HCT116 (cell line): ENCODE measurements around the gene NTN3. TPM values are rescaled to one million over a fixed set of nuclear protein-coding genes. Genes with fewer than 3 reads are reported as not detected.

Experiments
- ATAC-seq: fragments of 200-7000 bp; cut with Tn5 transposase; 2 replicates; pipeline ENCODE4 v1.9.1; 2020; ENCODE audit warnings: mild to moderate bottlenecking, moderate library complexity
- BruUV-seq: library from RNA; stranded (reverse); fragments of 400-500 nt; replicated peaks from 2 replicates; lab custom pipeline; 2021; lab: Mats Ljungman, UMichigan
- CTCF ChIA-PET: fragments of 300-600 bp; sonication (Branson Sonifier 250); formaldehyde crosslinking; loops from one replicate; lab custom pipeline; 2021; ENCODE audit warnings: antibody characterized with exemption; lab: Charles Lee
- POLR2A ChIA-PET: fragments of 300-600, 350-600 bp; sonication (Branson Sonifier 250); formaldehyde crosslinking; loops from one replicate; lab custom pipeline; 2021; ENCODE audit warnings: antibody characterized with exemption; lab: Charles Lee
- RAD21 ChIA-PET, 2 experiments: fragments of 300-600 bp; sonication (Branson Sonifier 250); formaldehyde crosslinking; loops; one replicate each; lab custom pipeline; 2023; ENCODE audit warnings: low total read pairs in 2 of 2; ENCODE audit not compliant: uncharacterized antibody in 2 of 2, unreplicated experiment in 2 of 2, low non-redundant PET in 1 of 2; lab: Charles Lee
- DNase-seq: peaks from one replicate; pipeline ENCODE4 v3.0.0-alpha.2; 2010; ENCODE audit warnings: low read depth, low spot score
- H2AFZ ChIP-seq: fragments of 200-600 bp; shearing (Covaris generic), sonication (generic); 2 replicates; pipeline ENCODE4 v1.6.1; 2017; ENCODE audit warnings: low read depth, mixed run types, mixed read lengths, antibody characterized with exemption, low read length; ENCODE audit not compliant: poor library complexity, severe bottlenecking
- H3K27ac ChIP-seq: 2 replicates; pipeline ENCODE4 v1.5.1; 2012; ENCODE audit warnings: low read depth, low read length
- H3K27me3 ChIP-seq: fragments of 200-600 bp; sonication (generic); 2 replicates; pipeline ENCODE4 v1.6.1; 2016; ENCODE audit warnings: mixed run types, low read length, mixed read lengths; ENCODE audit not compliant: insufficient read depth
- H3K36me3 ChIP-seq, 2 experiments: fragments of 200-500 bp in 1 of 2; fragments of 200-600 bp in 1 of 2; sonication (Bioruptor generic) in 1 of 2; sonication (generic) in 1 of 2; 2 replicates each; pipeline versions ENCODE4 v1.5.1 to v1.6.1; 2014 to 2016; ENCODE audit warnings: low read length in 2 of 2, inconsistent platforms in 1 of 2, mixed read lengths in 1 of 2, mixed run types in 1 of 2; ENCODE audit not compliant: insufficient read depth in 2 of 2, control insufficient read depth in 1 of 2
- H3K4me1 ChIP-seq, 2 experiments: fragments of 200-600 bp in 1 of 2; sonication (generic) in 1 of 2; 2 replicates each; pipeline versions ENCODE4 v1.5.1 to v1.6.1; 2012 to 2017; ENCODE audit warnings: low read length in 2 of 2, inconsistent platforms in 1 of 2, mild to moderate bottlenecking in 1 of 2, mixed read lengths in 1 of 2, mixed run types in 1 of 2, moderate library complexity in 1 of 2; ENCODE audit not compliant: insufficient read depth in 2 of 2, control insufficient read depth in 1 of 2
- H3K4me2 ChIP-seq: fragments of 200-600 bp; sonication (generic); 2 replicates; pipeline ENCODE4 v1.6.1; 2017; ENCODE audit warnings: mixed run types, low read length, mixed read lengths
- H3K4me3 ChIP-seq, 2 experiments: fragments of 200-600 bp in 1 of 2; sonication (generic) in 1 of 2; replicated peaks in 1 of 2; 2 replicates each; pipeline ENCODE4 v1.5.1; 2011 to 2016; ENCODE audit warnings: low read length in 2 of 2, control low read depth in 1 of 2, low read depth in 1 of 2, mild to moderate bottlenecking in 1 of 2, mixed read lengths in 1 of 2, mixed run types in 1 of 2
- H3K79me2 ChIP-seq: fragments of 200-600 bp; sonication (generic); 2 replicates; pipeline ENCODE4 v1.6.1; 2017; ENCODE audit warnings: mild to moderate bottlenecking, mixed run types, low read length, moderate library complexity, mixed read lengths; ENCODE audit not compliant: insufficient read depth
- H3K9ac ChIP-seq: fragments of 200-600 bp; sonication (generic); 2 replicates; pipeline ENCODE4 v1.6.1; 2016; ENCODE audit warnings: low read length, mixed read lengths
- H3K9me2 ChIP-seq: fragments of 200-600 bp; sonication (generic), shearing (Covaris generic); 2 replicates; pipeline ENCODE4 v1.6.1; 2017; ENCODE audit warnings: mixed run types, mild to moderate bottlenecking, moderate library complexity; ENCODE audit not compliant: insufficient read depth
- H3K9me3 ChIP-seq, 2 experiments: fragments of 200-500 bp in 1 of 2; fragments of 200-600 bp in 1 of 2; sonication (Bioruptor generic) in 1 of 2; sonication (generic) in 1 of 2; 2 replicates each; pipeline ENCODE4 v1.6.1; 2014 to 2017; ENCODE audit warnings: low read length in 2 of 2, mixed read lengths in 2 of 2, inconsistent platforms in 1 of 2, low read depth in 1 of 2, mild to moderate bottlenecking in 1 of 2, mixed run types in 1 of 2, moderate library complexity in 1 of 2; ENCODE audit not compliant: control insufficient read depth in 1 of 2, insufficient read depth in 1 of 2
- H4K20me1 ChIP-seq: fragments of 200-600 bp; sonication (generic), shearing (Covaris generic); 2 replicates; pipeline ENCODE4 v1.6.1; 2017; ENCODE audit warnings: mixed run types, mild to moderate bottlenecking, moderate library complexity; ENCODE audit not compliant: insufficient read depth
- CBX3 ChIP-seq: IDR thresholded peaks from 2 replicates; pipeline ENCODE4 v1.6.1; 2012; ENCODE audit warnings: low read depth
- CEBPB ChIP-seq: IDR thresholded peaks from 2 replicates; pipeline ENCODE4 v1.6.1; 2012; ENCODE audit warnings: low read depth
- ELF1 ChIP-seq: IDR thresholded peaks from 2 replicates; pipeline ENCODE4 v1.6.1; 2012; ENCODE audit warnings: low read depth, borderline replicate concordance
- EZH2 ChIP-seq: fragments of 200-600 bp; sonication (generic); IDR thresholded peaks from 2 replicates; pipeline ENCODE4 v1.6.1; 2017; ENCODE audit warnings: antibody characterized with exemption, mixed run types
- EZH2phosphoT487 ChIP-seq: fragments of 200-600 bp; IDR thresholded peaks from 2 replicates; pipeline ENCODE4 v1.6.1; 2018; ENCODE audit warnings: antibody characterized with exemption, borderline replicate concordance
- JUND ChIP-seq: IDR thresholded peaks from 2 replicates; pipeline ENCODE4 v1.6.1; 2012
- MAX ChIP-seq: IDR thresholded peaks from 2 replicates; pipeline ENCODE4 v1.6.1; 2012
- POLR2AphosphoS5 ChIP-seq: IDR thresholded peaks from 2 replicates; pipeline ENCODE4 v1.6.1; 2011; ENCODE audit warnings: mild to moderate bottlenecking, low read depth, low read length, moderate library complexity
- RAD21 ChIP-seq: IDR thresholded peaks from 2 replicates; pipeline ENCODE4 v1.6.1; 2012; ENCODE audit warnings: low read depth, mild to moderate bottlenecking
- SP1 ChIP-seq: IDR thresholded peaks from 2 replicates; pipeline ENCODE4 v1.6.1; 2012; ENCODE audit warnings: low read depth
- intact Hi-C: fragments of 100-400 bp; cut with micrococcal nuclease; formaldehyde crosslinking; loops from 2 replicates; pipeline ENCODE4 v1.10.0; 2022
- total RNA-seq: library from RNA; stranded (reverse); gene quantifications from one replicate; pipeline ENCODE4 v1.2.1, GENCODE V29; 2021; ENCODE audit not compliant: unreplicated experiment

The NTN3 gene
- total RNA-seq, 1 experiment from 2014 or later, result 0.30 TPM

- ChIA-PET POLR2A (interaction anchor here (0.6 kb wide), 1 partner anchor 17 kb away, joined by 3 read pairs; no protein-coding TSS in a partner anchor), RAD21 (no interaction called here), CTCF (no interaction called here)
- intact Hi-C loops, result no loop called here
- Histone ChIP-seq H3K4me2 (0 out of 2 replicates have a peak overlapping the region, but pooled peaks have one; percentile 95), H2AFZ (no peak overlapping the region), H3K79me2 (peaks cover 7% of the 10 kb centered on the region; the same call in 1 of the 2 replicates), H3K4me3 (no peak overlapping the region), H3K9ac (no peak overlapping the region), H4K20me1 (no peaks in the 10 kb centered on the region), H3K4me1 (peaks cover 6 to 34% of the 10 kb centered on the region in 2 experiments; a peak in 3 of 4 replicates), H3K27ac (peak overlapping the region; percentile 41; the same call in 1 of the 2 replicates), H3K9me3 (no peaks in the 10 kb centered on the region), H3K9me2 (no peaks in the 10 kb centered on the region), H3K27me3 (no peaks in the 10 kb centered on the region), H3K36me3 (peaks cover 23 to 35% of the 10 kb centered on the region in 2 experiments; a peak in 3 of 4 replicates)
- ATAC-seq (no peak), DNase-seq (no peak)
- BruUV-seq, result no TSS peak
- no peak for TF ChIP-seq CBX3
- TF ChIP-seq EZH2, result no peak
- TF ChIP-seq RAD21, result no peak
- TF ChIP-seq ELF1, result no peak
- no peak for TF ChIP-seq EZH2phosphoT487
- TF ChIP-seq JUND, result no peak
- TF ChIP-seq MAX, result no peak
- no peak for TF ChIP-seq SP1
- no peak; the same call in 1 of the 2 replicates for TF ChIP-seq POLR2AphosphoS5
- no peak for TF ChIP-seq CEBPB
Observed at GRCh38 chr16:2457946-2458345, 13.2 kb upstream of the NTN3 start.
